Measurements from ENCODE around the gene SLC46A3.
A peak's percentile ranks its signal among the peaks of the same experiment; 100 is the strongest.

The SLC46A3 gene

GRCh38 chr13:28680541-28680940 lies 38.2 kb downstream of the SLC46A3 start:
- DNase-seq (ENCODE audit: low read depth): no peak

- DNase-seq (ENCODE audit: low read depth): peak; percentile 56
These were observed 39.1 kb downstream of the SLC46A3 start for GRCh38 chr13:28679628-28680027.

GRCh38 chr13:28678809-28679208 lies 40.0 kb downstream of the SLC46A3 start:
- DNase-seq (ENCODE audit: low read depth): peak; percentile 23

GRCh38 chr13:28671126-28671792 lies 47.5 kb downstream of the SLC46A3 start:
- DNase-seq (ENCODE audit: low read depth): no peak

- no peak for DNase-seq (ENCODE audit: low read depth)
These were observed 51.8 kb downstream of the SLC46A3 start for GRCh38 chr13:28666897-28667488.

- peak; percentile 73 for DNase-seq (ENCODE audit: low read depth)
These were observed 59.2 kb downstream of the SLC46A3 start for GRCh38 chr13:28659621-28659970.

GRCh38 chr13:28658796-28659620 lies 59.8 kb downstream of the SLC46A3 start, which contains the start of gene POMP:
TSS of gene POMP (plus strand) at chr13:28659130. CDS start at chr13:28659185, 55 bp downstream.
- peak; percentile 96 for DNase-seq (ENCODE audit: low read depth)

- DNase-seq (ENCODE audit: low read depth): peak; percentile 28
These were observed 60.3 kb downstream of the SLC46A3 start for GRCh38 chr13:28658539-28658795.

- DNase-seq (ENCODE audit: low read depth): peak; percentile 34
These were observed 60.8 kb downstream of the SLC46A3 start for GRCh38 chr13:28657784-28658538.

GRCh38 chr13:28655561-28655960 lies 63.2 kb downstream of the SLC46A3 start:
- peak; percentile 79 for DNase-seq (ENCODE audit: low read depth)

GRCh38 chr13:28654276-28654675 lies 64.5 kb downstream of the SLC46A3 start:
- DNase-seq (ENCODE audit: low read depth): no peak

GRCh38 chr13:28653111-28653510 lies 65.7 kb downstream of the SLC46A3 start:
- no peak for DNase-seq (ENCODE audit: low read depth)

GRCh38 chr13:28651810-28652401 lies 66.9 kb downstream of the SLC46A3 start:
- DNase-seq (ENCODE audit: low read depth): no peak

- no peak for DNase-seq (ENCODE audit: low read depth)
These were observed 68.5 kb downstream of the SLC46A3 start for GRCh38 chr13:28650284-28650683.
